K562 (cell line): ENCODE measurements around the gene PARD6B. TPM values are rescaled to one million over a fixed set of nuclear protein-coding genes. Genes with fewer than 3 reads are reported as not detected.
A peak's percentile ranks its signal among the peaks of the same experiment; 100 is the strongest.

Experiments used
- CCAR2 ChIP-seq: fragments of 200-400 bp; formaldehyde crosslinking; IDR thresholded peaks from 2 replicates; pipeline ENCODE4 v1.6.1; 2017; ENCODE audit warnings: mild to moderate bottlenecking, low read depth, low read length
- CEBPB ChIP-seq: fragments of 450-650 bp; IDR thresholded peaks from 2 replicates; pipeline ENCODE4 v1.6.1; 2016; ENCODE audit warnings: missing genetic modification characterization, missing compliant biosample characterization
- ELF2 ChIP-seq: fragments of 250-450 bp; sonication (Bioruptor Pico); IDR thresholded peaks from 2 replicates; pipeline ENCODE4 v1.5.0; 2021; ENCODE audit warnings: mild to moderate bottlenecking
- ELF4 ChIP-seq: fragments of 450-650 bp; formaldehyde crosslinking; IDR thresholded peaks from 2 replicates; pipeline ENCODE4 v1.4.0; 2022; ENCODE audit warnings: missing genetic modification characterization
- ESRRA ChIP-seq: fragments of 450-650 bp; IDR thresholded peaks from 2 replicates; pipeline ENCODE4 v1.6.1; 2014; ENCODE audit warnings: low read depth, mild to moderate bottlenecking, moderate library complexity, borderline replicate concordance
- GABPB1 ChIP-seq: sonication (generic); formaldehyde crosslinking; IDR thresholded peaks from 2 replicates; pipeline ENCODE4 v1.8.0; 2022; ENCODE audit warnings: mild to moderate bottlenecking, missing genetic modification reagents
- KLF6 ChIP-seq: fragments of 250-450 bp; sonication (Bioruptor Pico); IDR thresholded peaks from 2 replicates; pipeline ENCODE4 v1.4.0; 2020; ENCODE audit warnings: mild to moderate bottlenecking, moderate library complexity, borderline replicate concordance
- NFXL1 ChIP-seq: fragments of 450-650 bp; formaldehyde crosslinking; IDR thresholded peaks from 2 replicates; pipeline ENCODE4 v1.4.0; 2021; ENCODE audit warnings: mild to moderate bottlenecking
- NR1H2 ChIP-seq: sonication (generic); formaldehyde crosslinking; IDR thresholded peaks from 2 replicates; pipeline ENCODE4 v1.4.0; 2020; ENCODE audit warnings: mild to moderate bottlenecking, missing genetic modification reagents
- NR2C1 ChIP-seq, 2 experiments: fragments of 450-650 bp; IDR thresholded peaks; 2 replicates each; pipeline ENCODE4 v1.6.1; 2017; ENCODE audit warnings: mild to moderate bottlenecking in 2 of 2, antibody characterized with exemption in 1 of 2, inconsistent platforms in 1 of 2, missing compliant biosample characterization in 1 of 2, missing genetic modification characterization in 1 of 2
- PTTG1 ChIP-seq: fragments of 450-650 bp; IDR thresholded peaks from 2 replicates; pipeline ENCODE4 v1.6.1; 2016; ENCODE audit warnings: low read depth, mild to moderate bottlenecking, missing genetic modification characterization, missing compliant biosample characterization
- SNRNP70 ChIP-seq: fragments of 200-400 bp; formaldehyde crosslinking; optimal IDR thresholded peaks from 2 replicates; pipeline ENCODE3; 2017; ENCODE audit warnings: low read depth, low read length
- SUPT5H ChIP-seq: fragments of 450-650 bp; IDR thresholded peaks from 2 replicates; pipeline ENCODE4 v1.6.1; 2016
- TFE3 ChIP-seq: fragments of 450-650 bp; formaldehyde crosslinking; IDR thresholded peaks from 2 replicates; pipeline ENCODE4 v1.4.0; 2020; ENCODE audit warnings: mild to moderate bottlenecking, mixed read lengths
- U2AF1 ChIP-seq: fragments of 200-400 bp; formaldehyde crosslinking; optimal IDR thresholded peaks from 2 replicates; pipeline ENCODE3; 2017; ENCODE audit warnings: mild to moderate bottlenecking, low read depth, low read length, moderate library complexity
- ZMIZ1 ChIP-seq, 2 experiments: fragments of 150-350 bp in 1 of 2; IDR thresholded peaks; 2 replicates each; pipeline ENCODE4 v1.6.1; 2012 to 2016; ENCODE audit warnings: low read depth in 2 of 2, low read length in 2 of 2, mild to moderate bottlenecking in 1 of 2, moderate library complexity in 1 of 2
- ZNF165 ChIP-seq: fragments of 250-450 bp; sonication (Bioruptor Pico); IDR thresholded peaks from 2 replicates; pipeline ENCODE4 v1.4.0; 2020; ENCODE audit warnings: borderline replicate concordance
- ZNF253 ChIP-seq: fragments of 250-450 bp; sonication (Bioruptor Pico); conservative IDR thresholded peaks from 2 replicates; pipeline ENCODE4 v1.6.1; 2021; ENCODE audit warnings: mild to moderate bottlenecking
- ZNF408 ChIP-seq: fragments of 250-450 bp; sonication (Bioruptor Pico); IDR thresholded peaks from 2 replicates; pipeline ENCODE4 v1.4.0; 2020; ENCODE audit warnings: low read depth, mild to moderate bottlenecking, moderate library complexity
- ZNF431 ChIP-seq: sonication (generic); formaldehyde crosslinking; IDR thresholded peaks from 2 replicates; pipeline ENCODE4 v1.8.0; 2022; ENCODE audit warnings: mild to moderate bottlenecking, missing genetic modification reagents
- ZNF449 ChIP-seq: fragments of 250-450 bp; sonication (Bioruptor Pico); IDR thresholded peaks from 2 replicates; pipeline ENCODE4 v1.8.0; 2022; ENCODE audit warnings: moderate library complexity, mild to moderate bottlenecking, inconsistent platforms
- ZNF696 ChIP-seq: fragments of 250-450 bp; sonication (Bioruptor Pico); conservative IDR thresholded peaks from 2 replicates; pipeline ENCODE4 v1.4.0; 2020; ENCODE audit warnings: mild to moderate bottlenecking, moderate library complexity
- ZSCAN32 ChIP-seq: fragments of 450-650 bp; formaldehyde crosslinking; IDR thresholded peaks from 2 replicates; pipeline ENCODE4 v1.4.0; 2020; ENCODE audit warnings: mild to moderate bottlenecking, moderate library complexity
- polyA plus RNA-seq, 8 experiments: library from polyadenylated mRNA; depleted of rRNA in 4 of 8; stranded (reverse) in 5 of 8; unstranded in 3 of 8; fragments of >200 nt; fragmentation: Nextera tagmentation in 2 of 8; fragmentation: Illumina TruSeq in 1 of 8; extraction: Ambion mirVana in 2 of 8; extraction: Trizol in 1 of 8; gene quantifications; 2 replicates each; pipeline versions ENCODE4 v1.2.1 to v1.2.3, GENCODE V29; 2011 to 2014; ENCODE audit warnings: inconsistent platforms in 1 of 8, missing spikeins in 1 of 8
- total RNA-seq, 7 experiments: library from RNA; depleted of rRNA in 6 of 7; stranded (reverse); fragments of >200 nt in 6 of 7; fragmentation: Illumina TruSeq in 2 of 7; extraction: Trizol in 2 of 7; gene quantifications; 2 replicates each; pipeline versions ENCODE4 v1.2.1 to v1.2.3, GENCODE V29; 2011 to 2021; ENCODE audit warnings: low replicate concordance in 1 of 7

PARD6B gene
- total and polyA plus RNA-seq, 9 of the 15 experiments (the other 6 are each of a cell fraction or from before 2014, with no cell fraction given), result 1.7 to 12.3 (median 5.5) TPM

GRCh38 chr20:50790651-50791277 is 59.4 kb downstream of the PARD6B start (continued):
- peak; percentile 47; the same call in 1 of the 2 replicates for TF ChIP-seq GABPB1 (CRISPR knock-in tag)
- peak; percentile 38; the same call in 1 of the 2 replicates for TF ChIP-seq ZNF431 (CRISPR knock-in tag)
- TF ChIP-seq ZSCAN32, result no peak
- no peak for TF ChIP-seq PTTG1
- peak; percentile 57; the same call in 1 of the 2 replicates for TF ChIP-seq ESRRA
- 0 out of 4 replicates have a peak, but pooled peaks of 1 of the 2 experiments have one; percentile 22 for TF ChIP-seq ZMIZ1 (IDR thresholded peaks at IDR 0.05; ENCODE audit: low read depth in 2 of 2, low read length in 2 of 2)
- TF ChIP-seq TFE3 (CRISPR knock-in tag), result no peak
- no peak for TF ChIP-seq ZNF253 (CRISPR knock-in tag)
- no peak for TF ChIP-seq ELF2
- no peak for TF ChIP-seq NR2C1 (IDR thresholded peaks at IDR 0.05)
- TF ChIP-seq NR2C1 (tag; IDR thresholded peaks at IDR 0.05), result peak; percentile 47; the same call in 1 of the 2 replicates
- no peak for TF ChIP-seq CEBPB (tag)
- TF ChIP-seq KLF6 (CRISPR knock-in tag), result peak; percentile 95; the same call in 1 of the 2 replicates
- no peak for TF ChIP-seq CCAR2
- no peak for TF ChIP-seq ZNF696
- 0 out of 2 replicates have a peak, but pooled peaks have one; percentile 13 for TF ChIP-seq ZNF165 (CRISPR knock-in tag)
- peak; percentile 30; the same call in 1 of the 2 replicates for TF ChIP-seq NFXL1
- no peak for TF ChIP-seq SNRNP70
- no peak for TF ChIP-seq NR1H2 (CRISPR knock-in tag)
- no peak for TF ChIP-seq ZNF449 (CRISPR knock-in tag)
- TF ChIP-seq U2AF1, result no peak
- no peak for TF ChIP-seq ZNF408 (CRISPR knock-in tag)
- peak; percentile 73 for TF ChIP-seq SUPT5H
- peak; percentile 35; the same call in 1 of the 2 replicates for TF ChIP-seq ELF4 (CRISPR knock-in tag)
